Measurements from ENCODE around the gene EREG.

The EREG gene

GRCh38 chr4:74385386-74385785 is 20.4 kb downstream of the EREG start:
- no peak overlapping the region for H3K4me3 ChIP-seq (ENCODE audit: low read depth, low read length)
- TF ChIP-seq CTCF (IDR thresholded peaks at IDR 0.05; ENCODE audit: low read depth, low read length, missing control alignments): no peak
- no peak for DNase-seq (ENCODE audit: low read depth)

- no peak for DNase-seq (ENCODE audit: low read depth)
- H3K4me3 ChIP-seq (ENCODE audit: low read depth, low read length): no peak overlapping the region
- no peak for TF ChIP-seq CTCF (IDR thresholded peaks at IDR 0.05; ENCODE audit: low read depth, low read length, missing control alignments)
These were observed 21.2 kb downstream of the EREG start for GRCh38 chr4:74386159-74386558.

GRCh38 chr4:74387790-74388189 is 22.8 kb downstream of the EREG start:
- no peak for DNase-seq (ENCODE audit: low read depth)
- no peak for TF ChIP-seq CTCF (IDR thresholded peaks at IDR 0.05; ENCODE audit: low read depth, low read length, missing control alignments)

GRCh38 chr4:74389494-74389893 is 24.5 kb downstream of the EREG start:
- TF ChIP-seq CTCF (IDR thresholded peaks at IDR 0.05; ENCODE audit: low read depth, low read length, missing control alignments): no peak
- no peak overlapping the region for H3K4me3 ChIP-seq (ENCODE audit: low read depth, low read length)
- no peak for DNase-seq (ENCODE audit: low read depth)

More at GRCh38 chr4:74387790-74388189, 22.8 kb downstream of the EREG start:
- H3K4me3 ChIP-seq (ENCODE audit: low read depth, low read length): no peak overlapping the region

- H3K4me3 ChIP-seq (ENCODE audit: low read depth, low read length): no peak overlapping the region
- TF ChIP-seq CTCF (IDR thresholded peaks at IDR 0.05; ENCODE audit: low read depth, low read length, missing control alignments): no peak
- no peak for DNase-seq (ENCODE audit: low read depth)
These were observed 25.7 kb downstream of the EREG start for GRCh38 chr4:74390677-74391076.

GRCh38 chr4:74391346-74391745 is 26.4 kb downstream of the EREG start:
- TF ChIP-seq CTCF (IDR thresholded peaks at IDR 0.05; ENCODE audit: low read depth, low read length, missing control alignments): no peak
- H3K4me3 ChIP-seq (ENCODE audit: low read depth, low read length): no peak overlapping the region
- no peak for DNase-seq (ENCODE audit: low read depth)

- DNase-seq (ENCODE audit: low read depth): no peak
- no peak for TF ChIP-seq CTCF (IDR thresholded peaks at IDR 0.05; ENCODE audit: low read depth, low read length, missing control alignments)
- no peak overlapping the region for H3K4me3 ChIP-seq (ENCODE audit: low read depth, low read length)
These were observed 27.0 kb downstream of the EREG start for GRCh38 chr4:74391890-74392475.

All from GM12864 (cell line).